CD4-positive, alpha-beta memory T cell (primary cell): ENCODE data around the gene MANBA. TPM values are rescaled to one million over a fixed set of nuclear protein-coding genes. Genes with fewer than 3 reads are reported as not detected.
"Not testable (repeated sequence)": the region's sequence is repeated elsewhere in the genome, so short reads cannot be mapped to it uniquely, and the experiment has no call there.

Source experiments
- CTCF ChIA-PET: fragments of 350-600 bp; sonication (Branson Sonifier 250); formaldehyde crosslinking; loops from one replicate; lab custom pipeline; 2021; ENCODE audit warnings: inconsistent platforms; ENCODE audit not compliant: partially characterized antibody; lab: Charles Lee
- POLR2A ChIA-PET: fragments of 350-600 bp; sonication (Branson Sonifier 250); formaldehyde crosslinking; loops from one replicate; lab custom pipeline; 2021; ENCODE audit not compliant: partially characterized antibody; lab: Charles Lee
- DNase-seq, 5 donors: peaks; one replicate each; pipeline versions ENCODE4 v3.0.0 to v3.0.0-alpha.2; 2020 to 2022; ENCODE audit warnings: mixed read lengths in 1 of 5
- H3K27ac ChIP-seq: one replicate; pipeline ENCODE4 v1.7.0; 2013; ENCODE audit warnings: low read depth, low read length
- H3K27me3 ChIP-seq: 2 replicates; pipeline ENCODE4 v1.7.0; 2013; ENCODE audit warnings: mild to moderate bottlenecking, low read length, moderate library complexity; ENCODE audit not compliant: insufficient read depth
- H3K36me3 ChIP-seq: 2 replicates; pipeline ENCODE4 v1.7.0; 2013; ENCODE audit warnings: mild to moderate bottlenecking, low read length, moderate library complexity; ENCODE audit not compliant: insufficient read depth
- H3K4me1 ChIP-seq: 2 replicates; pipeline ENCODE4 v1.7.0; 2013; ENCODE audit warnings: mild to moderate bottlenecking, low read length, moderate library complexity; ENCODE audit not compliant: insufficient read depth
- H3K4me3 ChIP-seq, 2 donors: one replicate each; pipeline ENCODE4 v1.7.0; 2013; ENCODE audit warnings: low read length in 2 of 2, mild to moderate bottlenecking in 1 of 2
- H3K9me3 ChIP-seq, 2 donors: one replicate each; pipeline ENCODE4 v1.7.0; 2013; ENCODE audit warnings: low read length in 2 of 2, control low read depth in 1 of 2; ENCODE audit not compliant: control insufficient read depth in 1 of 2
- H3K27ac Mint-ChIP-seq, 7 donors: one replicate each; pipeline ENCODE4 v1.8.0; 2020 to 2021; ENCODE audit warnings: mixed read lengths in 7 of 7, mild to moderate bottlenecking in 6 of 7, inconsistent platforms in 3 of 7, moderate library complexity in 3 of 7
- H3K27me3 Mint-ChIP-seq, 2 donors: one replicate each; pipeline ENCODE4 v1.8.0; 2020 to 2021; ENCODE audit warnings: mixed read lengths in 2 of 2
- H3K36me3 Mint-ChIP-seq, 2 donors: one replicate each; pipeline ENCODE4 v1.8.0; 2020 to 2021; ENCODE audit warnings: mixed read lengths in 2 of 2, inconsistent platforms in 1 of 2, mild to moderate bottlenecking in 1 of 2
- H3K4me1 Mint-ChIP-seq, 4 donors: one replicate each; pipeline ENCODE4 v1.8.0; 2020 to 2021; ENCODE audit warnings: mixed read lengths in 4 of 4, mild to moderate bottlenecking in 1 of 4
- H3K4me3 Mint-ChIP-seq, 8 donors: one replicate each; pipeline ENCODE4 v1.8.0; 2020 to 2021; ENCODE audit warnings: mixed read lengths in 8 of 8, mild to moderate bottlenecking in 7 of 8, moderate library complexity in 6 of 8, inconsistent platforms in 3 of 8
- H3K9me3 Mint-ChIP-seq, 8 donors: one replicate each; pipeline ENCODE4 v1.8.0; 2020 to 2021; ENCODE audit warnings: mixed read lengths in 8 of 8, mild to moderate bottlenecking in 5 of 8, inconsistent platforms in 3 of 8, moderate library complexity in 1 of 8
- intact Hi-C: fragments of 100-400 bp; cut with micrococcal nuclease; formaldehyde crosslinking; loops from one replicate; pipeline ENCODE4 v1.15.1; 2023
- polyA plus RNA-seq, 2 donors: library from polyadenylated mRNA; unstranded; fragments of 300-500 nt; fragmentation: Illumina TruSeq; gene quantifications; one replicate each; pipeline ENCODE4 v1.2.3, GENCODE V29; 2021
- total RNA-seq, 2 experiments: library from RNA; stranded (reverse); gene quantifications; one replicate each; pipeline ENCODE4 v1.2.3, GENCODE V29; 2021

The MANBA gene
- total and polyA plus RNA-seq, 4 experiments from 2014 or later: 13.5 to 33.2 (median 26.3) TPM

DNA sequence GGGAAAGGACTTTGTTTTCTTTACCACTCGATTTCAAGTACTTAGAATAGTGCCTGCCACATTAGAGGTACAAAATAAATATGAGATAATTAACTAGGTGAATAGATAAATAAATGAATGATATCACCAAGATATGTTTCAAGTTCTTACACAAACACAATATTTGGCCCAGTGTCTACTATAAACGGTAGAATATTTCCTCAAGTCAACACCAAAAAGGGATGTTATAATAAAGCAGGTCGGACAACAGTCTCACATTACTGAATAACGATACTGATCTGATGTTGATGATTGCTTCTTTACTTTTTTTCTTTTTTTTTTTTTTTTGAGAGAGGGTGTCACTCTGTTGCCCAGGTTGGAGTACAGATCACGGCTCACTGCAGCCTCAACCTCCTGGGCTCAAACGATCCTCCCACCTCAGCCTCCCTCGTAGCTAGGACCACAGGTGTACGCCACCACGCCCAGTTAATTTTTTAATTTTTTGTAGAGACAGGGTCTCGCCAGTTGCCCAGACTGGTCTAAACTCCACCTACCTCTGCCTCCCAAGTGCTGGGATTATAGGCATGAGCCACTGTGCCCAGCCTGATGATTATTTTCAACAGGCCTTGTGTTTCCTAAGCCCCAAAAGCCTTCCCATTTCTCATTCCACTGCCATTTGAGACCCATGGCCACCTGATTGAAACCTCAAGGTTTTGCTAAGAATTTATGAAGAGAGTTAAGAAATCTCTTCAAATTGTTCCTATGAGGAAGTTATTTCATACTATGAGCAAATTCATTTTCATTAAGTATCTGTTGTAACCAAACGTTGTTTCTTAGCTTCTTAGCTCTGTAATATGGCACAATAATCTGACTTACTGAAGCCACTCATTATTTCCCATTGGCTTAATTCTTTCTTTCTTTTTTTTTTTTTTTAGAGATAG, 2.3 kb downstream of the MANBA start:
- Histone ChIP-seq H3K36me3 (no peaks in the 10 kb centered on the region), H3K27me3 (no peaks in the 10 kb centered on the region), H3K9me3 (no peaks in the 10 kb centered on the region), H3K4me1 (peaks cover 18% of the 10 kb centered on the region), H3K27ac (no peak overlapping the region), H3K4me3 (no peak overlapping the region)
- H3K4me1 Mint-ChIP-seq: peaks cover 24 to 52% (median 36%) of the 10 kb centered on the region in 4 donors
- H3K27ac Mint-ChIP-seq: peak overlapping the region in 6 of 7 donors; percentile 13 to 81 (median 57)
- H3K4me3 Mint-ChIP-seq: peak overlapping the region in 1 of 8 donors; percentile 47
- peaks cover 0 to 2% (median 0%) of the 10 kb centered on the region in 8 donors for H3K9me3 Mint-ChIP-seq
- intact Hi-C loops: no loop called here
- POLR2A ChIA-PET: interaction anchor here (0.7 kb wide), 1 partner anchor 81 kb away, joined by 4 read pairs; no protein-coding TSS in a partner anchor
- H3K36me3 Mint-ChIP-seq: peaks cover 7 to 17% of the 10 kb centered on the region in 2 donors
- DNase-seq: no peak
- no peaks in the 10 kb centered on the region for H3K27me3 Mint-ChIP-seq
- CTCF ChIA-PET: interaction anchor here (0.6 kb wide), 1 partner anchor 328 kb away, joined by 4 read pairs; no protein-coding TSS in a partner anchor

DNA sequence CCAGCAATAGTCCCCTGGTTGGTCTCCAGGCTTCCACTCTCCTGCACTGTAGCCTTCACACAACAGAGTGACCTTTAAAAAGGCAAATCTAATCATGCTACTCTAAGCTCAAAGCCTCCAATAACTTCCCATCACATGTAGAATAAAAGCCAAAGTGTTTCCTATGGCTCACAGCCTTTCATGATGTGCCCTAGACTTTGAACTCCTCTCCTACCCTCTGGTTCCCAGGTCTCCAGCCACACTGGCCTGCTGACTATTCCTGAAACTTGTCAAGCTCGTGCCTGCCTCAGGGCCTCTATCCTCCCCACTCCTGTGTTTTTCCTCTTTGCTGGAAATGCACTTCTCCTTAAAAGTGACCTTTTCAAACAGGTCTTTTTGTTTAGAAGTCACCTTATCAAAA, 3.1 kb downstream of the MANBA start:
- Mint-ChIP-seq H3K27ac (peak overlapping the region in 5 of 7 donors; percentile 2 to 31 (median 7)), H3K36me3 (peaks cover 7 to 17% of the 10 kb centered on the region in 2 donors), H3K4me1 (peaks cover 24 to 51% (median 36%) of the 10 kb centered on the region in 4 donors), H3K4me3 (peak overlapping the region in 1 of 8 donors; percentile 37), H3K9me3 (peaks cover 0 to 2% (median 0%) of the 10 kb centered on the region in 8 donors), H3K27me3 (no peaks in the 10 kb centered on the region)
- ChIA-PET CTCF (no interaction called here), POLR2A (no interaction called here)
- H3K36me3 ChIP-seq: no peaks in the 10 kb centered on the region
- H3K27ac ChIP-seq: no peak overlapping the region
- no peaks in the 10 kb centered on the region for H3K9me3 ChIP-seq
- H3K4me3 ChIP-seq: no peak overlapping the region
- H3K4me1 ChIP-seq: peaks cover 18% of the 10 kb centered on the region
- intact Hi-C loops: no loop called here
- H3K27me3 ChIP-seq: no peaks in the 10 kb centered on the region
- no peak for DNase-seq

DNA sequence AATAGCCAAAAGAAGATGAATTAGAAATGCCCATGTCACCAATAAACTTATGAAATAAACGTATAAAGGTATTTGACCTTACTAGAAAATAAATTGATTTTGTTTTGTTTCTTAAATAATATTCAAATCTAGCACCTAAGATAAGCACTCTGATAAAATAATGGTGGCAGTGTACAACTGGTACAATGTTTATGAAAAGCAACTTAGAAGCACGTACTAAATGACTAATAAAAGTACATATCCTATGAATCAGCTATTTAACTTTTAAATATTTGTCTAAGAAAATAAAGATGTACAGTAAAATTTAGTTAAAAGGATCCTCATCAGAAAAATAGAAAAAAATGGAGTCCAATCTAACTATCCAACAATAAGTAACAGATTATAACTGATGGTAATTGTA, 6.7 kb downstream of the MANBA start:
- no peak overlapping the region for H3K4me3 ChIP-seq
- DNase-seq: no peak
- Mint-ChIP-seq H3K4me1 (peaks cover 10 to 28% (median 13%) of the 10 kb centered on the region in 4 donors), H3K4me3 (no peak overlapping the region), H3K36me3 (peaks cover 11 to 18% of the 10 kb centered on the region in 2 donors), H3K27ac (no peak overlapping the region), H3K9me3 (peaks cover 0 to 2% (median 0%) of the 10 kb centered on the region in 8 donors), H3K27me3 (no peaks in the 10 kb centered on the region)
- H3K9me3 ChIP-seq: no peaks in the 10 kb centered on the region
- CTCF ChIA-PET: interaction anchor here (1.2 kb wide), 1 partner anchor 127 kb away, joined by 3 read pairs; no protein-coding TSS in a partner anchor
- H3K36me3 ChIP-seq: no peaks in the 10 kb centered on the region
- no peaks in the 10 kb centered on the region for H3K27me3 ChIP-seq
- H3K27ac ChIP-seq: no peak overlapping the region
- POLR2A ChIA-PET: no interaction called here
- intact Hi-C loops: no loop called here
- peaks cover under 1% of the 10 kb centered on the region for H3K4me1 ChIP-seq

DNA sequence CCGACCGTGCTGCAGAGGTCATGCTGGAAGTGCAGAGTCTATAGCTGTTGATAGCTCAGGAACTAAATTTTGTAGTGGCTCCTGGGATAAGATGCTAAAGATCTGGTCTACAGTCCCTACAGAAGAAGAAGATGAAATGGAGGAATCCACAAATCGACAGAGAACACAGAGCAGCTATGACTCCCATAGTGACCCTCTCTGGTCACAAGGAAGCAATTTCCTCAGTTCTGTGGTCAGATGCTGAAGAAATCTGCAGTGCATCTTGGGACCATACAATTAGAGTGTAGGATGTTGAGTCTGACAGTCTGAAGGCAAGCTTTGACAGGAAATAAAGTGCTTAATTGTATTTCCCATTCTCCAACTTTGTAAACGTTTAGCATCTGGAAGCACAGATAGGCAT, 8.8 kb downstream of the MANBA start:
- Histone ChIP-seq H3K4me3 (no peak overlapping the region), H3K27me3 (no peaks in the 10 kb centered on the region), H3K9me3 (no peaks in the 10 kb centered on the region), H3K4me1 (no peaks in the 10 kb centered on the region), H3K36me3 (no peaks in the 10 kb centered on the region), H3K27ac (no peak overlapping the region)
- intact Hi-C loops: no loop called here
- no peaks in the 10 kb centered on the region for H3K27me3 Mint-ChIP-seq
- H3K9me3 Mint-ChIP-seq: peaks cover 0 to 2% (median 0%) of the 10 kb centered on the region in 8 donors
- DNase-seq: no peak
- ChIA-PET POLR2A (interaction anchor here (1.6 kb wide), 1 partner anchor 9 kb away, joined by 4 read pairs; the partner anchor contains the start of gene MANBA), CTCF (interaction anchor here (0.7 kb wide), 1 partner anchor 76 kb away, joined by 3 read pairs; no protein-coding TSS in a partner anchor)
- no peak overlapping the region for H3K27ac Mint-ChIP-seq
- H3K4me1 Mint-ChIP-seq: peaks cover 0 to 10% (median under 1%) of the 10 kb centered on the region in 4 donors
- peaks cover 11 to 15% of the 10 kb centered on the region in 2 donors for H3K36me3 Mint-ChIP-seq
- no peak overlapping the region for H3K4me3 Mint-ChIP-seq

DNA sequence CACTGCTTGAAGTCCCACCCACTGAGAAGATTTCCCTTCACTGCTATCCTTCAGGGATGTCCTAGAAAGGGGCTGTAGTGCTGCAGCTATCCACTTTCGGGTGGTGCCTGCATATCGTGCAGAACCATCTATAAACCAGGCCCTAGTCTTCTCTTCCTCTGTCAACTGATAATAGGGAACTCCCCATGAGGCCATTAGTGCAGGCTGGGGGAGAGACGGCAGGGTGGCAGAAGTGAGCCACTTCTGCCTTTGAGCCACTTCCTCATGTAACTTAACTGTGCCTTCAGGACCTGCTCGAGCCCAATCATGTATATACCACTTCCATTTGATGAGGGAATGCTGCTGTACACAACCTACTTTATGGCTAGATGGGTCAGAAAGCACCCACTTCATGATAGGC, 17.4 kb downstream of the MANBA start:
- H3K36me3 ChIP-seq, DNase-seq, POLR2A ChIA-PET, H3K27me3 Mint-ChIP-seq, H3K4me1 ChIP-seq, H3K9me3 ChIP-seq, H3K27ac Mint-ChIP-seq, CTCF ChIA-PET, H3K4me3 ChIP-seq, H3K27me3 ChIP-seq, H3K27ac ChIP-seq, intact Hi-C loops: not testable (repeated sequence)
- Mint-ChIP-seq H3K4me3 (peak overlapping the region in 1 of 8 donors; percentile 14), H3K9me3 (peaks cover 3 to 28% (median 18%) of the 10 kb centered on the region in 8 donors), H3K4me1 (peaks cover 9 to 36% (median 24%) of the 10 kb centered on the region in 4 donors), H3K36me3 (peaks cover 50 to 64% of the 10 kb centered on the region in 2 donors)

DNA sequence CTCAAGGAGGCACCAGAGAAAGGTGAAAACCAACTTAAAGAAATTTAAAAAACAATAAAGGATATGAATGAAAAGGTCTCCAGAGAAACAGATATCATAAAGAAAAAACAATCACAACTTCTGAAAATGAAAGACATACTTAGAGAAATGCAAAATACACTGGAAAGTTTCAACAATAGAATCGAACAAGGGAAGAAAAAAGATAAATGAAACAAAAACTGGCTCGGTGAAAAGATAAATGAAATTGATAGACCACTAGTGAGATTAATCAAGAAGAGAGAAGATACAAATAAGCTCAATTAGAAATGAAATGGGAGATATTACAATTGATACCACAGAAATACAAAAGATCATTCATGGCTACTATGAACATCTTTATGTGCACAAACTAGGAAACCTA, 22.0 kb downstream of the MANBA start:
- POLR2A ChIA-PET, H3K9me3 ChIP-seq, H3K27me3 Mint-ChIP-seq, intact Hi-C loops, H3K36me3 ChIP-seq, H3K27me3 ChIP-seq, H3K27ac ChIP-seq, H3K27ac Mint-ChIP-seq, H3K4me3 ChIP-seq, CTCF ChIA-PET, H3K4me1 ChIP-seq, H3K4me3 Mint-ChIP-seq, DNase-seq: not testable (repeated sequence)
- Mint-ChIP-seq H3K36me3 (peaks cover 50 to 61% of the 10 kb centered on the region in 2 donors), H3K4me1 (peaks cover 30 to 70% (median 44%) of the 10 kb centered on the region in 4 donors), H3K9me3 (peaks cover 3 to 29% (median 18%) of the 10 kb centered on the region in 8 donors)
